H1 (cell line): ENCODE measurements around the gene MYBPC2. TPM values are rescaled to one million over a fixed set of nuclear protein-coding genes. Genes with fewer than 3 reads are reported as not detected.

ENCODE experiments used
- CTCF ChIA-PET: fragments of 300-600 bp; sonication (Branson Sonifier 250); formaldehyde crosslinking; loops from one replicate; lab custom pipeline; 2021; ENCODE audit not compliant: partially characterized antibody; lab: Charles Lee
- POLR2A ChIA-PET: fragments of 300-600 bp; sonication (Branson Sonifier 250); formaldehyde crosslinking; loops from one replicate; lab custom pipeline; 2021; ENCODE audit warnings: inconsistent platforms; ENCODE audit not compliant: partially characterized antibody; lab: Charles Lee
- DNase-seq, 2 experiments: peaks; one replicate each; pipeline versions ENCODE4 v3.0.0 to v3.0.0-alpha.2; 2010 to 2022; ENCODE audit warnings: low spot score in 2 of 2, low read depth in 1 of 2, mixed read lengths in 1 of 2
- FAIRE-seq: peaks from 2 replicates; lab custom pipeline; 2011; peaks lifted over from hg19 to GRCh38; lab: Jason Lieb, UNC
- H2AFZ ChIP-seq: 2 replicates; pipeline ENCODE4 v1.8.1; 2012; ENCODE audit warnings: low read length, inconsistent platforms
- H2AK5ac ChIP-seq: 2 replicates; pipeline ENCODE4 v1.6.1; 2013; ENCODE audit warnings: low read depth, low read length
- H2BK120ac ChIP-seq: replicated peaks from 2 replicates; pipeline ENCODE3; 2013; ENCODE audit warnings: low read depth, low read length, inconsistent platforms
- H2BK12ac ChIP-seq: 2 replicates; pipeline ENCODE4 v1.6.1; 2013; ENCODE audit warnings: low read depth, low read length
- H2BK15ac ChIP-seq: 2 replicates; pipeline ENCODE4 v1.6.1; 2013; ENCODE audit warnings: low read length
- H2BK20ac ChIP-seq: 2 replicates; pipeline ENCODE4 v1.6.1; 2013; ENCODE audit warnings: low read length
- H2BK5ac ChIP-seq: 2 replicates; pipeline ENCODE4 v1.6.1; 2013; ENCODE audit warnings: low read depth, low read length
- H3K14ac ChIP-seq: 2 replicates; pipeline ENCODE4 v1.6.1; 2013; ENCODE audit warnings: inconsistent platforms; ENCODE audit not compliant: insufficient read length
- H3K18ac ChIP-seq: 2 replicates; pipeline ENCODE4 v1.6.1; 2013; ENCODE audit warnings: low read length; ENCODE audit errors: extremely low read depth
- H3K23ac ChIP-seq: 2 replicates; pipeline ENCODE4 v1.6.1; 2013; ENCODE audit warnings: inconsistent platforms; ENCODE audit not compliant: insufficient read length
- H3K23me2 ChIP-seq: 2 replicates; pipeline ENCODE4 v1.6.1; 2013; ENCODE audit warnings: low read depth, low read length
- H3K27ac ChIP-seq: 2 replicates; pipeline ENCODE4 v1.6.1; 2011; ENCODE audit warnings: low read depth, low read length, inconsistent platforms
- H3K27me3 ChIP-seq, 4 experiments: replicated peaks in 1 of 4; 1 replicate in 1 of 4; 2 replicates in 3 of 4; pipeline versions ENCODE4 v1.6.1 to v1.8.1; 2011 to 2013; ENCODE audit warnings: low read length in 3 of 4, mild to moderate bottlenecking in 3 of 4, inconsistent platforms in 2 of 4, mixed read lengths in 2 of 4, moderate library complexity in 1 of 4; ENCODE audit not compliant: control insufficient read depth in 3 of 4, insufficient read depth in 3 of 4; ENCODE audit errors: extremely low read depth in 1 of 4
- H3K36me3 ChIP-seq, 4 experiments: 2 replicates each; pipeline versions ENCODE4 v1.6.1 to v1.8.1; 2011 to 2013; ENCODE audit warnings: mild to moderate bottlenecking in 4 of 4, low read length in 3 of 4, moderate library complexity in 2 of 4, control low read depth in 1 of 4, inconsistent platforms in 1 of 4; ENCODE audit not compliant: insufficient read depth in 4 of 4, control insufficient read depth in 2 of 4
- H3K4ac ChIP-seq: replicated peaks from 2 replicates; pipeline ENCODE3; 2013; ENCODE audit warnings: low read length, low read depth, mixed read lengths, inconsistent platforms; ENCODE audit not compliant: insufficient read length
- H3K4me1 ChIP-seq, 4 experiments: replicated peaks in 1 of 4; 1 replicate in 1 of 4; 2 replicates in 3 of 4; pipeline versions ENCODE4 v1.6.1 to v1.8.1; 2011 to 2013; ENCODE audit warnings: low read length in 3 of 4, inconsistent platforms in 2 of 4, mixed read lengths in 1 of 4; ENCODE audit not compliant: insufficient read depth in 4 of 4, control insufficient read depth in 3 of 4
- H3K4me2 ChIP-seq, 2 experiments: 2 replicates each; pipeline versions ENCODE4 v1.6.1 to v1.8.1; 2011 to 2013; ENCODE audit warnings: low read depth in 2 of 2, low read length in 2 of 2, control low read depth in 1 of 2, inconsistent platforms in 1 of 2, mild to moderate bottlenecking in 1 of 2; ENCODE audit not compliant: insufficient read depth in 1 of 2
- H3K4me3 ChIP-seq, 4 experiments: fragments of 200-600, 300-600 bp in 1 of 4; sonication (generic), shearing (Covaris generic), sonication (Bioruptor Twin) in 1 of 4; 2 replicates each; pipeline versions ENCODE4 v1.5.1 to v1.8.1; 2011 to 2016; ENCODE audit warnings: low read length in 4 of 4, low read depth in 3 of 4, control low read depth in 2 of 4, inconsistent platforms in 2 of 4, mild to moderate bottlenecking in 2 of 4, mixed read lengths in 1 of 4, moderate library complexity in 1 of 4; ENCODE audit not compliant: insufficient read depth in 2 of 4; ENCODE audit errors: extremely low read depth in 1 of 4
- H3K56ac ChIP-seq: replicated peaks from 2 replicates; pipeline ENCODE3; 2013; ENCODE audit warnings: low read depth, mild to moderate bottlenecking, mixed read lengths, low read length, inconsistent platforms; ENCODE audit not compliant: insufficient read length
- H3K79me1 ChIP-seq: 2 replicates; pipeline ENCODE4 v1.6.1; 2013; ENCODE audit warnings: low read depth, low read length, control low read depth
- H3K79me2 ChIP-seq, 2 experiments: 2 replicates each; pipeline versions ENCODE4 v1.6.1 to v1.8.1; 2012 to 2013; ENCODE audit warnings: low read length in 2 of 2, mild to moderate bottlenecking in 2 of 2, inconsistent platforms in 1 of 2; ENCODE audit not compliant: insufficient read depth in 2 of 2, control insufficient read depth in 1 of 2
- H3K9ac ChIP-seq, 4 experiments: replicated peaks in 1 of 4; 1 replicate in 1 of 4; 2 replicates in 3 of 4; pipeline versions ENCODE4 v1.6.1 to v1.8.1; 2011 to 2013; ENCODE audit warnings: low read depth in 3 of 4, low read length in 3 of 4, control low read depth in 2 of 4, mild to moderate bottlenecking in 2 of 4, moderate library complexity in 2 of 4, inconsistent platforms in 1 of 4; ENCODE audit errors: extremely low read depth in 1 of 4
- H3K9me3 ChIP-seq, 2 experiments: 2 replicates each; pipeline versions ENCODE4 v1.6.1 to v1.8.1; 2012 to 2013; ENCODE audit warnings: mild to moderate bottlenecking in 2 of 2, moderate library complexity in 2 of 2, control low read depth in 1 of 2, inconsistent platforms in 1 of 2, low read depth in 1 of 2, low read length in 1 of 2, mixed read lengths in 1 of 2; ENCODE audit not compliant: insufficient read depth in 2 of 2
- H4K20me1 ChIP-seq, 2 experiments: replicated peaks in 1 of 2; 2 replicates each; pipeline versions ENCODE3 to v1.8.1; 2011 to 2013; ENCODE audit warnings: inconsistent platforms in 2 of 2, low read length in 2 of 2, mild to moderate bottlenecking in 1 of 2; ENCODE audit not compliant: insufficient read depth in 2 of 2, control insufficient read depth in 1 of 2
- H4K5ac ChIP-seq: 2 replicates; pipeline ENCODE4 v1.6.1; 2013; ENCODE audit warnings: low read length, low read depth, mixed read lengths, inconsistent platforms; ENCODE audit not compliant: insufficient read length
- H4K8ac ChIP-seq: 2 replicates; pipeline ENCODE4 v1.8.0; 2013; ENCODE audit warnings: mild to moderate bottlenecking, moderate library complexity, low read length, inconsistent platforms; ENCODE audit not compliant: insufficient read depth; ENCODE audit errors: extremely low read depth
- H4K91ac ChIP-seq: replicated peaks from 2 replicates; pipeline ENCODE3; 2013; ENCODE audit warnings: low read length, mixed read lengths, inconsistent platforms; ENCODE audit not compliant: insufficient read length
- KDM1A ChIP-seq: fragments of 200-600, 300-600 bp; sonication (generic); IDR thresholded peaks from 2 replicates; pipeline ENCODE4 v1.7.1; 2016; ENCODE audit warnings: mild to moderate bottlenecking, low read length, borderline replicate concordance
- RBBP5 ChIP-seq: IDR thresholded peaks from 2 replicates; pipeline ENCODE4 v1.7.1; 2012; ENCODE audit warnings: low read depth, mild to moderate bottlenecking, inconsistent platforms, low read length, moderate library complexity, borderline replicate concordance
- RNF2 ChIP-seq: fragments of 200-900, 300-1000 bp; sonication (generic); IDR thresholded peaks from 2 replicates; pipeline ENCODE4 v1.7.1; 2016; ENCODE audit warnings: borderline replicate concordance, low read depth, mild to moderate bottlenecking, antibody characterized with exemption, low read length; ENCODE audit not compliant: poor library complexity, severe bottlenecking; ENCODE audit errors: missing control alignments
- SIN3A ChIP-seq, 2 experiments: IDR thresholded peaks in 1 of 2; conservative IDR thresholded peaks in 1 of 2; 2 replicates each; pipeline ENCODE4 v1.6.1; 2011 to 2012; ENCODE audit warnings: low read length in 2 of 2, improper control_type of control experiment in 1 of 2, low read depth in 1 of 2, mild to moderate bottlenecking in 1 of 2
- SIRT6 ChIP-seq: IDR thresholded peaks from one replicate; pipeline ENCODE4 v1.7.1; 2012; ENCODE audit warnings: low read length, inconsistent platforms
- TCF12 ChIP-seq: IDR thresholded peaks from 2 replicates; pipeline ENCODE4 v1.6.1; 2011; ENCODE audit warnings: low read depth, mild to moderate bottlenecking, low read length
- TEAD4 ChIP-seq: IDR thresholded peaks from 2 replicates; pipeline ENCODE4 v1.6.1; 2012; ENCODE audit warnings: low read depth, low read length, inconsistent platforms, mixed read lengths
- WGBS, 2 experiments: shearing (Covaris generic) in 1 of 2; methylation state at CpG; one replicate each; pipeline versions ENCODE4 v1.1.6 to v1.1.7; 2013 to 2015; ENCODE audit warnings: low lambda C conversion rate in 2 of 2, mixed read lengths in 2 of 2, inconsistent platforms in 1 of 2, low coverage in 1 of 2, missing lambda C conversion rate in 1 of 2; ENCODE audit not compliant: insufficient replicate concordance in 2 of 2, insufficient coverage in 1 of 2, insufficient read length in 1 of 2; ENCODE audit errors: extremely low coverage in 1 of 2, missing lambda C conversion rate in 1 of 2; 5-methylcytosine and 5-hydroxymethylcytosine counted together
- polyA plus RNA-seq, 7 experiments: library from polyadenylated mRNA; depleted of rRNA in 3 of 7; stranded (reverse) in 5 of 7; unstranded in 2 of 7; fragments of >200 nt in 5 of 7; fragments of 200-250 nt in 2 of 7; gene quantifications; 1 replicate in 5 of 7; 2 replicates in 1 of 7; 4 replicates in 1 of 7; pipeline versions ENCODE4 v1.2.1 to v1.2.3, GENCODE V29; 2011 to 2013; ENCODE audit warnings: missing spikeins in 2 of 7, mixed read lengths in 2 of 7
- total RNA-seq: library from RNA; stranded (reverse); fragmentation: NEBNext Ultra II Directional; extraction: Animal tissue kit (Norgen Biotek cat#: 25700); gene quantifications from 2 replicates; pipeline ENCODE4 v1.2.1, GENCODE V29; 2021
- TF ChIP-seq, protein P1 (sequence below), 3 experiments: IDR thresholded peaks; 1 replicate in 2 of 3; 2 replicates in 1 of 3; pipeline versions ENCODE4 v1.5.1 to v1.6.1; 2011; ENCODE audit warnings: low read length in 3 of 3, mild to moderate bottlenecking in 3 of 3, inconsistent platforms in 2 of 3, low read depth in 1 of 3, moderate library complexity in 1 of 3; ENCODE audit not compliant: insufficient read depth in 1 of 3; ENCODE audit errors: control extremely low read depth in 1 of 3

MYBPC2 gene
- total and polyA plus RNA-seq, 2 of the 8 experiments (the other 6 are each of a cell fraction or from before 2014, with no cell fraction given): 1.8 to 3.1 TPM

DNA sequence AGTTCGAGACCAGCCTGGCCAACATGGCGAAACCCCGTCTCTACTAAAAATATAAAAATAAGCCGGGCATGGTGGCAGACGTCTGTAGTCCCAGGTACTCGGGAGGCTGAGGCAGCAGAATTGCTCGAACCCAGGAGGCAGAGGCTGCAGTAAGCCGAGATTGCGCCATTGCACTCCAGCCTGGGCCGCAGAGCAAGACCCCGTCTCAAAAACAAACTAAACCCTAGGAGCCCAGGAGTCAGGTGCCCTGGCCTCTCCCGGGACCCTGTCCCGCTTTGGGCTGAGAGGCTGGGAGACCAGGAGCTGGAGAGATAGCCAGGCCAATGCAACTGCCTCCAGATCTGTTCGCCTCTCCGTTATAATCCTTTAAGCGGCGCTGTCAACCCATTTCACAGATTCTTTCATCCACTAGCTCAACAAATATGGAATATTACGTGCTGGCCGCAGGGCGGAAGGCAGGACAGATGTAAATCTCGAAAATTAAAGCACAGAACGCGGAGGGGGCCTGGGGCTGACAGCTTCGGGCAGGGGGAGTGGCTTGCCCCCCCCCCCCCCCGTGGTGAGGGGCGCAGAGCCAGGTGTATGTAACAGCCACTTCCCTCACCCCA, 5.3 kb upstream of the MYBPC2 start:
- H2BK12ac ChIP-seq: no peak overlapping the region
- no peaks in the 10 kb centered on the region for H3K9me3 ChIP-seq
- peak overlapping the region in 1 of 4 experiments; percentile 50; a peak in 4 of 8 replicates for H3K4me3 ChIP-seq
- no peak overlapping the region for H3K9ac ChIP-seq
- no peaks in the 10 kb centered on the region for H3K79me1 ChIP-seq
- no peak overlapping the region for H2BK5ac ChIP-seq
- no peak overlapping the region for H3K14ac ChIP-seq
- no peaks in the 10 kb centered on the region for H3K36me3 ChIP-seq
- H3K23ac ChIP-seq: no peak overlapping the region
- no peak overlapping the region for H3K56ac ChIP-seq
- ChIA-PET POLR2A (interaction anchor here (0.7 to 3.1 kb wide), 14 partner anchors 8 to 377 kb away, joined by 3 to 15 read pairs (median 4); partner anchors contain the start of genes POLD1 and SPIB), CTCF (interaction anchor here (0.7 to 2.4 kb wide), 11 partner anchors 9 to 297 kb away, joined by 3 to 13 read pairs (median 3); partner anchors contain the start of genes POLD1 and SPIB)
- no peak overlapping the region for H2BK20ac ChIP-seq
- TF ChIP-seq, protein P1, sequence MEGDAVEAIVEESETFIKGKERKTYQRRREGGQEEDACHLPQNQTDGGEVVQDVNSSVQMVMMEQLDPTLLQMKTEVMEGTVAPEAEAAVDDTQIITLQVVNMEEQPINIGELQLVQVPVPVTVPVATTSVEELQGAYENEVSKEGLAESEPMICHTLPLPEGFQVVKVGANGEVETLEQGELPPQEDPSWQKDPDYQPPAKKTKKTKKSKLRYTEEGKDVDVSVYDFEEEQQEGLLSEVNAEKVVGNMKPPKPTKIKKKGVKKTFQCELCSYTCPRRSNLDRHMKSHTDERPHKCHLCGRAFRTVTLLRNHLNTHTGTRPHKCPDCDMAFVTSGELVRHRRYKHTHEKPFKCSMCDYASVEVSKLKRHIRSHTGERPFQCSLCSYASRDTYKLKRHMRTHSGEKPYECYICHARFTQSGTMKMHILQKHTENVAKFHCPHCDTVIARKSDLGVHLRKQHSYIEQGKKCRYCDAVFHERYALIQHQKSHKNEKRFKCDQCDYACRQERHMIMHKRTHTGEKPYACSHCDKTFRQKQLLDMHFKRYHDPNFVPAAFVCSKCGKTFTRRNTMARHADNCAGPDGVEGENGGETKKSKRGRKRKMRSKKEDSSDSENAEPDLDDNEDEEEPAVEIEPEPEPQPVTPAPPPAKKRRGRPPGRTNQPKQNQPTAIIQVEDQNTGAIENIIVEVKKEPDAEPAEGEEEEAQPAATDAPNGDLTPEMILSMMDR (IDR thresholded peaks at IDR 0.05; ENCODE audit: control extremely low read depth in 1 of 3, insufficient read depth in 1 of 3, low read depth in 1 of 3, low read length in 3 of 3): no peak
- TF ChIP-seq SIRT6 (no peak), RBBP5 (no peak), SIN3A (conservative IDR thresholded peaks at IDR 0.05 in 1 of 2, IDR thresholded peaks at IDR 0.05 in 1 of 2; ENCODE audit: low read depth in 1 of 2, low read length in 2 of 2) (no peak), KDM1A (peak; percentile 72; the same call in 1 of the 2 replicates), RNF2 (no peak), TEAD4 (no peak), TCF12 (no peak)
- no peak overlapping the region for H2BK120ac ChIP-seq
- H4K20me1 ChIP-seq: no peaks in the 10 kb centered on the region
- peaks cover 0 to 19% (median 8%) of the 10 kb centered on the region in 4 experiments; a peak in 4 of 7 replicates for H3K27me3 ChIP-seq
- no peak for DNase-seq
- H3K4me2 ChIP-seq: peak overlapping the region; percentile 52 to 73; a peak in 2 of 4 replicates
- H3K27ac ChIP-seq: no peak overlapping the region
- no peak overlapping the region for H2AK5ac ChIP-seq
- FAIRE-seq: no peak
- WGBS, 2 experiments: 89% methylated on average over 22 of the region's 26 CpGs; no CpG with 5 or more reads in 1 of the 2 experiments
- no peak overlapping the region for H3K4ac ChIP-seq
- H2AFZ ChIP-seq: no peak overlapping the region
- H2BK15ac ChIP-seq: no peak overlapping the region
- H4K8ac ChIP-seq: 0 out of 2 replicates have a peak overlapping the region, but pooled peaks have one; percentile 11
- H4K91ac ChIP-seq: no peak overlapping the region
- no peak overlapping the region for H3K18ac ChIP-seq
- H3K4me1 ChIP-seq: peaks cover 0 to 12% (median 7%) of the 10 kb centered on the region in 4 experiments; a peak in 5 of 7 replicates
- no peaks in the 10 kb centered on the region for H3K79me2 ChIP-seq
- no peak overlapping the region for H4K5ac ChIP-seq
- H3K23me2 ChIP-seq: peaks cover 3% of the 10 kb centered on the region; the same call in 1 of the 2 replicates
